ENCODE measurements around the gene C1orf21. TPM values are rescaled to one million over a fixed set of nuclear protein-coding genes. Genes with fewer than 3 reads are reported as not detected.

The C1orf21 gene
- total RNA-seq, 1 donor from 2014 or later = 43.3 TPM

- H3K27ac Mint-ChIP-seq (ENCODE audit: unreplicated experiment) = no peak overlapping the region
- H3K4me3 Mint-ChIP-seq (ENCODE audit: unreplicated experiment) = no peak overlapping the region
- DNase-seq = no peak
- no peaks in the 10 kb centered on the region for H3K36me3 Mint-ChIP-seq (ENCODE audit: unreplicated experiment)
- peaks cover 12% of the 10 kb centered on the region for H3K4me1 Mint-ChIP-seq (ENCODE audit: low read depth, unreplicated experiment)
- H3K9me3 Mint-ChIP-seq (ENCODE audit: unreplicated experiment) = no peaks in the 10 kb centered on the region
- H3K27me3 Mint-ChIP-seq (ENCODE audit: unreplicated experiment) = peaks cover 2% of the 10 kb centered on the region
- TF ChIP-seq, protein P1, sequence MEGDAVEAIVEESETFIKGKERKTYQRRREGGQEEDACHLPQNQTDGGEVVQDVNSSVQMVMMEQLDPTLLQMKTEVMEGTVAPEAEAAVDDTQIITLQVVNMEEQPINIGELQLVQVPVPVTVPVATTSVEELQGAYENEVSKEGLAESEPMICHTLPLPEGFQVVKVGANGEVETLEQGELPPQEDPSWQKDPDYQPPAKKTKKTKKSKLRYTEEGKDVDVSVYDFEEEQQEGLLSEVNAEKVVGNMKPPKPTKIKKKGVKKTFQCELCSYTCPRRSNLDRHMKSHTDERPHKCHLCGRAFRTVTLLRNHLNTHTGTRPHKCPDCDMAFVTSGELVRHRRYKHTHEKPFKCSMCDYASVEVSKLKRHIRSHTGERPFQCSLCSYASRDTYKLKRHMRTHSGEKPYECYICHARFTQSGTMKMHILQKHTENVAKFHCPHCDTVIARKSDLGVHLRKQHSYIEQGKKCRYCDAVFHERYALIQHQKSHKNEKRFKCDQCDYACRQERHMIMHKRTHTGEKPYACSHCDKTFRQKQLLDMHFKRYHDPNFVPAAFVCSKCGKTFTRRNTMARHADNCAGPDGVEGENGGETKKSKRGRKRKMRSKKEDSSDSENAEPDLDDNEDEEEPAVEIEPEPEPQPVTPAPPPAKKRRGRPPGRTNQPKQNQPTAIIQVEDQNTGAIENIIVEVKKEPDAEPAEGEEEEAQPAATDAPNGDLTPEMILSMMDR (IDR thresholded peaks at IDR 0.05; ENCODE audit: partially characterized antibody, unreplicated experiment) = no peak
These were observed 77.9 kb downstream of the C1orf21 start for GRCh38 chr1:184464757-184465156.

- H3K4me3 Mint-ChIP-seq (ENCODE audit: unreplicated experiment) = no peak overlapping the region
- H3K27me3 Mint-ChIP-seq (ENCODE audit: unreplicated experiment) = no peaks in the 10 kb centered on the region
- DNase-seq = no peak
- no peaks in the 10 kb centered on the region for H3K9me3 Mint-ChIP-seq (ENCODE audit: unreplicated experiment)
- peaks cover 12% of the 10 kb centered on the region for H3K4me1 Mint-ChIP-seq (ENCODE audit: low read depth, unreplicated experiment)
- no peaks in the 10 kb centered on the region for H3K36me3 Mint-ChIP-seq (ENCODE audit: unreplicated experiment)
- no peak overlapping the region for H3K27ac Mint-ChIP-seq (ENCODE audit: unreplicated experiment)
- TF ChIP-seq, protein P1 (IDR thresholded peaks at IDR 0.05; ENCODE audit: partially characterized antibody, unreplicated experiment) = no peak
These were observed 78.8 kb downstream of the C1orf21 start for GRCh38 chr1:184465489-184466146.

- DNase-seq = no peak
- Mint-ChIP-seq H3K4me1 (ENCODE audit: low read depth, unreplicated experiment) (peaks cover 12% of the 10 kb centered on the region), H3K27me3 (ENCODE audit: unreplicated experiment) (no peaks in the 10 kb centered on the region), H3K27ac (ENCODE audit: unreplicated experiment) (no peak overlapping the region), H3K4me3 (ENCODE audit: unreplicated experiment) (no peak overlapping the region), H3K36me3 (ENCODE audit: unreplicated experiment) (no peaks in the 10 kb centered on the region), H3K9me3 (ENCODE audit: unreplicated experiment) (no peaks in the 10 kb centered on the region)
- TF ChIP-seq, protein P1 (IDR thresholded peaks at IDR 0.05; ENCODE audit: partially characterized antibody, unreplicated experiment) = no peak
These were observed 80.5 kb downstream of the C1orf21 start for GRCh38 chr1:184467295-184467694.

DNA sequence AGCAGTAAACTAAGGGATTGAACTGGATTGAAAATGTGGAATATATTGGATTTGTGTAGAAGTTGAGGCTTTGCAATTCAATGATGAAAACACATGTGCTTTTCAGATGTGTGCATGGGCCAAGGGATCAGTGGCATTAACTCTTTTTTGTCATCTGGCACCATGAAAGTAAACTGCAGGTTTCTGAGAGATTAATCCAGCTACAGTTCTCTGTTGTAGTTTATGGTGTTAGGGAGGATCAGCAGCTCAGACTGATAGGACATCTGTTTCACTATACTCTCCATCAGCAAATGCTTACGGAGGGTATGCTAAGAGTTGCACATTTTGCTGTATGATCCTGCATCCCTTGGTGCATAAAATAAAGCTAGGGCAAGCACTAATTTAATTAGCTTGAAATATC is 82.6 kb downstream of the C1orf21 start:
- TF ChIP-seq, protein P1 (IDR thresholded peaks at IDR 0.05; ENCODE audit: partially characterized antibody, unreplicated experiment) = no peak
- no peak for DNase-seq
- H3K36me3 Mint-ChIP-seq (ENCODE audit: unreplicated experiment) = no peaks in the 10 kb centered on the region
- H3K4me1 Mint-ChIP-seq (ENCODE audit: low read depth, unreplicated experiment) = peaks cover 15% of the 10 kb centered on the region
- H3K27ac Mint-ChIP-seq (ENCODE audit: unreplicated experiment) = no peak overlapping the region
- H3K9me3 Mint-ChIP-seq (ENCODE audit: unreplicated experiment) = no peaks in the 10 kb centered on the region
- H3K27me3 Mint-ChIP-seq (ENCODE audit: unreplicated experiment) = no peaks in the 10 kb centered on the region
- H3K4me3 Mint-ChIP-seq (ENCODE audit: unreplicated experiment) = no peak overlapping the region

GRCh38 chr1:184471686-184472085 is 84.9 kb downstream of the C1orf21 start:
- Mint-ChIP-seq H3K4me1 (ENCODE audit: low read depth, unreplicated experiment) (peaks cover 15% of the 10 kb centered on the region), H3K36me3 (ENCODE audit: unreplicated experiment) (peaks cover 12% of the 10 kb centered on the region)
- TF ChIP-seq, protein P1 (IDR thresholded peaks at IDR 0.05; ENCODE audit: partially characterized antibody, unreplicated experiment) = no peak

More at GRCh38 chr1:184471686-184472085, 84.9 kb downstream of the C1orf21 start:
- H3K9me3 Mint-ChIP-seq (ENCODE audit: unreplicated experiment) = no peaks in the 10 kb centered on the region
- H3K27ac Mint-ChIP-seq (ENCODE audit: unreplicated experiment) = no peak overlapping the region
- H3K27me3 Mint-ChIP-seq (ENCODE audit: unreplicated experiment) = no peaks in the 10 kb centered on the region
- DNase-seq = no peak
- no peak overlapping the region for H3K4me3 Mint-ChIP-seq (ENCODE audit: unreplicated experiment)

Data from glutamatergic neuron (in vitro differentiated cells).